Karpas-422 (cell line): ENCODE data around the gene NIF3L1. TPM values are rescaled to one million over a fixed set of nuclear protein-coding genes. Genes with fewer than 3 reads are reported as not detected.
A peak's percentile ranks its signal among the peaks of the same experiment; 100 is the strongest.

Experiments used
- DNase-seq: peaks from one replicate; pipeline ENCODE4 v3.0.0-alpha.2; 2015
- H2AFZ ChIP-seq: fragments of 200-600 bp; sonication (generic); 2 replicates; pipeline ENCODE4 v1.6.1; 2014; ENCODE audit warnings: antibody characterized with exemption, low read length, mixed read lengths
- H3K27ac ChIP-seq: fragments of 200-600 bp; sonication (generic); 2 replicates; pipeline ENCODE4 v1.5.1; 2014; ENCODE audit warnings: mild to moderate bottlenecking, low read length, moderate library complexity
- H3K27me3 ChIP-seq: fragments of 200-600 bp; sonication (generic); 2 replicates; pipeline ENCODE4 v1.6.1; 2014; ENCODE audit warnings: low read length, mixed read lengths
- H3K36me3 ChIP-seq: fragments of 200-600 bp; sonication (generic); 2 replicates; pipeline ENCODE4 v1.6.1; 2014; ENCODE audit warnings: low read length, mixed read lengths; ENCODE audit not compliant: insufficient read depth
- H3K4me1 ChIP-seq: fragments of 200-600 bp; sonication (generic); 2 replicates; pipeline ENCODE4 v1.6.1; 2014; ENCODE audit warnings: mild to moderate bottlenecking, low read length, mixed read lengths
- H3K4me2 ChIP-seq: fragments of 200-600 bp; sonication (generic); 2 replicates; pipeline ENCODE4 v1.6.1; 2014; ENCODE audit warnings: low read length, low read depth, mild to moderate bottlenecking; ENCODE audit not compliant: poor library complexity, severe bottlenecking
- H3K4me3 ChIP-seq: fragments of 200-600 bp; sonication (generic); 2 replicates; pipeline ENCODE4 v1.5.1; 2014; ENCODE audit warnings: mild to moderate bottlenecking, antibody characterized with exemption, low read length, mixed read lengths
- H3K79me2 ChIP-seq: fragments of 200-600 bp; sonication (generic); 2 replicates; pipeline ENCODE4 v1.6.1; 2014; ENCODE audit warnings: mild to moderate bottlenecking, low read length, mixed read lengths
- H3K9ac ChIP-seq: fragments of 200-600 bp; sonication (generic); 2 replicates; pipeline ENCODE4 v1.6.0; 2014; ENCODE audit warnings: low read length
- H3K9me2 ChIP-seq: fragments of 200-600 bp; sonication (generic), shearing (Covaris generic); replicated peaks from 2 replicates; pipeline ENCODE4 v1.6.0; 2014; ENCODE audit warnings: mild to moderate bottlenecking, low read length, moderate library complexity; ENCODE audit not compliant: insufficient read depth
- H3K9me3 ChIP-seq: fragments of 300-700, 200-600 bp; sonication (generic); 2 replicates; pipeline ENCODE4 v1.6.1; 2014; ENCODE audit warnings: low read length, mixed read lengths
- H4K20me1 ChIP-seq: fragments of 200-600 bp; sonication (generic); 2 replicates; pipeline ENCODE4 v1.6.1; 2014; ENCODE audit warnings: mild to moderate bottlenecking, antibody characterized with exemption, low read length, low read depth; ENCODE audit not compliant: insufficient read depth
- total RNA-seq: library from RNA; depleted of rRNA; stranded (reverse); fragments of >200 nt; shearing (Covaris generic); gene quantifications from 2 replicates; pipeline ENCODE4 v1.2.3, GENCODE V29; 2014; ENCODE audit warnings: low replicate concordance

NIF3L1 gene
- total RNA-seq, 1 experiment from 2014 or later = 71.4 TPM

DNA sequence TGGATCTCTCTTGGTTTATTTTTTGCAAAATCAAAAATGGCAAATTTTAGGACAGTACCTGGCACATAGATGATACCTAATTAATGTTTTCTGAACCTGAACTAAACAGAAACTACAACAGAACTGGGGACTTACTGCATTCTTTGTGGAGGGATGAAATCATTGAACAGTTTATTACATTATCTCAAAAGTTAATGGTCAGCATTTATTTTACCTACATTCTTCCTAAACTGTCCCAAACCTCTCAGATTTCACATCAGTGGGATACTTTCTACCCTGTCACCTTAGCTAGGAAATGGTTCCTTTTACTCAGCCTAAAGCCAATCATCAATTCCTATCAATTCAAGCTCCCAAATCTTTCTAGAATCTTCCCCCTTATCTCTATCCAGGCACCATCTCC is 10.3 kb downstream of the NIF3L1 start:
- H3K9me2 ChIP-seq = no peaks in the 10 kb centered on the region
- no peak overlapping the region for H3K9ac ChIP-seq
- H3K79me2 ChIP-seq = peaks cover 11% of the 10 kb centered on the region; the same call in 1 of the 2 replicates
- no peaks in the 10 kb centered on the region for H3K9me3 ChIP-seq
- H2AFZ ChIP-seq = no peak overlapping the region
- H3K27me3 ChIP-seq = no peaks in the 10 kb centered on the region
- peaks cover 10% of the 10 kb centered on the region for H3K4me1 ChIP-seq
- peak overlapping the region; percentile 24; the same call in 1 of the 2 replicates for H3K27ac ChIP-seq
- no peak overlapping the region for H3K4me2 ChIP-seq
- DNase-seq = no peak
- H3K4me3 ChIP-seq = no peak overlapping the region
- H3K36me3 ChIP-seq = peaks cover 68% of the 10 kb centered on the region; the same call in 1 of the 2 replicates
- H4K20me1 ChIP-seq = no peaks in the 10 kb centered on the region

- Histone ChIP-seq H3K79me2 (0 out of 2 replicates have a peak, but pooled peaks cover 8% of the 10 kb centered on the region), H3K36me3 (peaks cover 59% of the 10 kb centered on the region; the same call in 1 of the 2 replicates), H3K4me2 (no peak overlapping the region), H3K27me3 (no peaks in the 10 kb centered on the region), H3K9me2 (no peaks in the 10 kb centered on the region), H3K27ac (peak overlapping the region; percentile 55), H4K20me1 (no peaks in the 10 kb centered on the region), H2AFZ (no peak overlapping the region), H3K9me3 (no peaks in the 10 kb centered on the region), H3K4me3 (no peak overlapping the region), H3K9ac (no peak overlapping the region), H3K4me1 (peaks cover 10% of the 10 kb centered on the region)
- peak; percentile 94 for DNase-seq
These were observed 12.4 kb downstream of the NIF3L1 start for GRCh38 chr2:200901459-200902072.

- Histone ChIP-seq H2AFZ (no peak overlapping the region), H3K4me1 (peaks cover 10% of the 10 kb centered on the region), H3K9me2 (no peaks in the 10 kb centered on the region), H3K4me2 (no peak overlapping the region), H3K36me3 (peaks cover 40% of the 10 kb centered on the region; the same call in 1 of the 2 replicates), H3K9ac (no peak overlapping the region), H3K79me2 (peaks cover 4% of the 10 kb centered on the region; the same call in 1 of the 2 replicates), H4K20me1 (no peaks in the 10 kb centered on the region), H3K4me3 (no peak overlapping the region), H3K27ac (no peak overlapping the region; the same call in 1 of the 2 replicates), H3K9me3 (no peaks in the 10 kb centered on the region), H3K27me3 (no peaks in the 10 kb centered on the region)
- peak; percentile 83 for DNase-seq
These were observed 16.6 kb downstream of the NIF3L1 start for GRCh38 chr2:200905618-200906296.

DNA sequence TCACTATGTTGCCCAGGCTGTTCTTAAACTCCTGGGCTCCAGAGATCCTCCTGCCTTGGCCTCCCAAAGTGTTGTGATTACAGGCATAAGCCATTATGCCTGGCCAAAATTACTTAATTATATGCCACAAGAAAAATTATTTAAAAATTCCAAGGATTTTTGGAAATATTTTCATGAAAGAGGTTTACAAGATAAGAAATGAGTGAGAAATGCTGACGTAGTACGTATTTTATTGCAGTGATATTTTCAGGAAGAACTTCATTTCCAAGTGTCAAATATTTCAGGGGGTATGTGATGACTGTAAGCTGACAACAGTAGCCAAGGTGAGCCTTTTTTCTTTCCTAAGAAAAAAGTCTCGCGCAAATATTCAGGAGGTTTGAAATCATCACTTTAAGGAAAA is 20.8 kb downstream of the NIF3L1 start:
- no peak overlapping the region for H3K4me3 ChIP-seq
- no peak overlapping the region for H3K9ac ChIP-seq
- H2AFZ ChIP-seq = no peak overlapping the region
- no peaks in the 10 kb centered on the region for H3K9me2 ChIP-seq
- no peaks in the 10 kb centered on the region for H3K9me3 ChIP-seq
- peaks cover 47% of the 10 kb centered on the region for H3K36me3 ChIP-seq
- no peak overlapping the region for H3K27ac ChIP-seq
- DNase-seq = no peak
- H3K4me1 ChIP-seq = no peaks in the 10 kb centered on the region
- no peaks in the 10 kb centered on the region for H4K20me1 ChIP-seq
- H3K79me2 ChIP-seq = peaks cover 4% of the 10 kb centered on the region; the same call in 1 of the 2 replicates
- no peaks in the 10 kb centered on the region for H3K27me3 ChIP-seq
- no peak overlapping the region for H3K4me2 ChIP-seq

GRCh38 chr2:200913654-200914053 is 24.5 kb downstream of the NIF3L1 start:
- Histone ChIP-seq H3K4me1 (no peaks in the 10 kb centered on the region), H2AFZ (no peak overlapping the region), H3K79me2 (peaks cover 4% of the 10 kb centered on the region; the same call in 1 of the 2 replicates), H4K20me1 (no peaks in the 10 kb centered on the region), H3K4me2 (no peak overlapping the region), H3K9me2 (no peaks in the 10 kb centered on the region), H3K9ac (no peak overlapping the region), H3K27ac (no peak overlapping the region), H3K27me3 (no peaks in the 10 kb centered on the region), H3K4me3 (no peak overlapping the region), H3K9me3 (no peaks in the 10 kb centered on the region), H3K36me3 (peaks cover 44% of the 10 kb centered on the region)
- no peak for DNase-seq

DNA sequence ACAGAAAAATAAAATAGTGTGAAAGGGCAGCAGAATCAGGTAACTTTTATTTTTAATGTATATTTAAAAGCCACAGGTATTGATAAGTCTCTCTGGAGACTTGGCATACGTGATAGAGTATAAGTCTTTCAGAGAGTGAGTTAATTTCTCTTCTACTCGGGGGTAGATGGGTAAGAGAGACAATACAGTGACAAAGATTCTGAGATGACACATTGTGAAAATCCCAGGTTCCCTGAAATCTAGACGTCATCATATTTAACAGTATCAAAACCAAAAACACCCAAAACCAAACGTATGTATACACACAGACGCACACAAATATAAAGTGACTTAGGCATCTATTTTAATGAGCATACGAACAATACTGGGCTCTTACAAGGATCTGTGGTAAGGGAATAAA is 33.3 kb downstream of the NIF3L1 start:
- Histone ChIP-seq H3K4me1 (no peaks in the 10 kb centered on the region), H3K9me3 (no peaks in the 10 kb centered on the region), H3K9me2 (no peaks in the 10 kb centered on the region), H3K27me3 (no peaks in the 10 kb centered on the region), H3K9ac (no peak overlapping the region), H3K36me3 (peaks cover 51% of the 10 kb centered on the region), H3K27ac (no peak overlapping the region), H3K4me3 (no peak overlapping the region), H2AFZ (no peak overlapping the region), H3K4me2 (no peak overlapping the region), H3K79me2 (peaks cover 4% of the 10 kb centered on the region; the same call in 1 of the 2 replicates), H4K20me1 (no peaks in the 10 kb centered on the region)
- no peak for DNase-seq

GRCh38 chr2:200929334-200930249 is 40.4 kb downstream of the NIF3L1 start:
- no peak overlapping the region for H3K9ac ChIP-seq
- peaks cover 56% of the 10 kb centered on the region for H3K36me3 ChIP-seq
- H4K20me1 ChIP-seq = no peaks in the 10 kb centered on the region
- no peak overlapping the region for H3K4me2 ChIP-seq
- DNase-seq = no peak
- H3K27me3 ChIP-seq = no peaks in the 10 kb centered on the region
- H3K4me1 ChIP-seq = no peaks in the 10 kb centered on the region
- H3K4me3 ChIP-seq = no peak overlapping the region
- no peak overlapping the region for H3K27ac ChIP-seq
- no peaks in the 10 kb centered on the region for H3K9me2 ChIP-seq
- no peaks in the 10 kb centered on the region for H3K9me3 ChIP-seq
- H2AFZ ChIP-seq = no peak overlapping the region
- H3K79me2 ChIP-seq = 0 out of 2 replicates have a peak, but pooled peaks cover 4% of the 10 kb centered on the region
